ENCODE measurements around the gene TMOD3.

DNA sequence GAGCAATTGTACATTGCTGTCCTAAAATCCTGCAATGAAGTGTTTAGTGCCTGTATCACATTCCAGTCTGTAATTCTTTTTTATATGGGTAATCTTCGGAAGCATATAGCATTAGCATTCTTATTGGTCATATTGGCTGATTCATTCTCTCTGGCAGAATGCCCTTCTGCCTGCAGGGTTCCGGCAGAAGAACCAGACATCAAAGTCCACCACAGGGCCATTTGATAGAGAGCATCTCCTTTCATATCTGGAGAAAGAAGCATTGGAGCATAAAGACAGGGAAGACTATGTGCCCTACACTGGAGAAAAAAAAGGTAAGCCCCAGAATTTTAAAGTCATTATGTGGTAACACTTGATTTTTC, 39.6 kb downstream of the TMOD3 start:
- TF ChIP-seq, protein P1, sequence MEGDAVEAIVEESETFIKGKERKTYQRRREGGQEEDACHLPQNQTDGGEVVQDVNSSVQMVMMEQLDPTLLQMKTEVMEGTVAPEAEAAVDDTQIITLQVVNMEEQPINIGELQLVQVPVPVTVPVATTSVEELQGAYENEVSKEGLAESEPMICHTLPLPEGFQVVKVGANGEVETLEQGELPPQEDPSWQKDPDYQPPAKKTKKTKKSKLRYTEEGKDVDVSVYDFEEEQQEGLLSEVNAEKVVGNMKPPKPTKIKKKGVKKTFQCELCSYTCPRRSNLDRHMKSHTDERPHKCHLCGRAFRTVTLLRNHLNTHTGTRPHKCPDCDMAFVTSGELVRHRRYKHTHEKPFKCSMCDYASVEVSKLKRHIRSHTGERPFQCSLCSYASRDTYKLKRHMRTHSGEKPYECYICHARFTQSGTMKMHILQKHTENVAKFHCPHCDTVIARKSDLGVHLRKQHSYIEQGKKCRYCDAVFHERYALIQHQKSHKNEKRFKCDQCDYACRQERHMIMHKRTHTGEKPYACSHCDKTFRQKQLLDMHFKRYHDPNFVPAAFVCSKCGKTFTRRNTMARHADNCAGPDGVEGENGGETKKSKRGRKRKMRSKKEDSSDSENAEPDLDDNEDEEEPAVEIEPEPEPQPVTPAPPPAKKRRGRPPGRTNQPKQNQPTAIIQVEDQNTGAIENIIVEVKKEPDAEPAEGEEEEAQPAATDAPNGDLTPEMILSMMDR (IDR thresholded peaks at IDR 0.05) = no peak
- no peak for TF ChIP-seq ZFX (IDR thresholded peaks at IDR 0.05; ENCODE audit: borderline replicate concordance)
